GM18499 (cell line): Measurements from ENCODE around the gene CYTH4.

Experiments used
- ATAC-seq: cut with Tn5 transposase; IDR thresholded peaks from one replicate; pipeline ENCODE4 v1.9.1; 2021; ENCODE audit warnings: moderate number of reproducible peaks; ENCODE audit not compliant: insufficient read depth, unreplicated experiment

CYTH4 gene

DNA sequence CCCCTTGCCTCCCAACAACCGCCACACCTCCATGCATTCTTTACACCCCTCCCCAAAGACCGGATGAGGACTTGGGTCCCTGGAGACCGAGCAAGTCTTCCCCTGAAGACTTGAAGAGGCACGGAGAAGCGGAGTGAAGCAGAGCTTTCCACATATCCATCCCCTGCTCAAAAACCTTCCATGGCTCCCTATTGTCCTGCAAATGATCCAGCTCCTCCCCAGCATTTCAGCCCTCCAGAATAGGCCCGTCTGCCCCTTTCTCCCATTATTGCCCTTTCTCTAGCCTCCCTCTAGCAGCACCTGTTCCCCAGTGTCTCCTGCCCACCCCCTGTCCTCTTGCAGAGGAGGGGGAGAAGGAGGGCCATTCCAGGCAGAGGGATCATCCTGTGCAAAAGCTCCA lies 59.8 kb downstream of the CYTH4 start:
- no peak for ATAC-seq

DNA sequence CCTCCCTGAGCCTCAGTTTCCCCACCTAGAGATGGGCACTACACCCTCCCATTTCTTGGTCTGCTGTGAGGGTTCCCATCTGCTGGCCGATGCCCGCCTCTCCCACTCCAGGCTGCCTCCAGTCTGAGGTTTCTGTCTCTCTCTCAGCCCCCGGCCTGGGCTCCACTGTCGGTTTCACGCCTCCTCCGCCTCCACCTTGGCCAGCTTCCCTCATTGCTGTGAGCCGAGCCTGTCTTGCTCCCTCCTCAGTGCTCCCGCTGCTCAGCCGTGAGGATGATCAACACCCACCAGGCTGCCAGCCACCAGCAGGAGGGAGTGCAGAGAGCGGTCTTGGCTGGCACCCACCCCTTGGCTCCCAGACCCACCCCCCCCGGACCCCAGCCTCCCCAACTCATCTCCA lies 61.0 kb downstream of the CYTH4 start:
- ATAC-seq: no peak

DNA sequence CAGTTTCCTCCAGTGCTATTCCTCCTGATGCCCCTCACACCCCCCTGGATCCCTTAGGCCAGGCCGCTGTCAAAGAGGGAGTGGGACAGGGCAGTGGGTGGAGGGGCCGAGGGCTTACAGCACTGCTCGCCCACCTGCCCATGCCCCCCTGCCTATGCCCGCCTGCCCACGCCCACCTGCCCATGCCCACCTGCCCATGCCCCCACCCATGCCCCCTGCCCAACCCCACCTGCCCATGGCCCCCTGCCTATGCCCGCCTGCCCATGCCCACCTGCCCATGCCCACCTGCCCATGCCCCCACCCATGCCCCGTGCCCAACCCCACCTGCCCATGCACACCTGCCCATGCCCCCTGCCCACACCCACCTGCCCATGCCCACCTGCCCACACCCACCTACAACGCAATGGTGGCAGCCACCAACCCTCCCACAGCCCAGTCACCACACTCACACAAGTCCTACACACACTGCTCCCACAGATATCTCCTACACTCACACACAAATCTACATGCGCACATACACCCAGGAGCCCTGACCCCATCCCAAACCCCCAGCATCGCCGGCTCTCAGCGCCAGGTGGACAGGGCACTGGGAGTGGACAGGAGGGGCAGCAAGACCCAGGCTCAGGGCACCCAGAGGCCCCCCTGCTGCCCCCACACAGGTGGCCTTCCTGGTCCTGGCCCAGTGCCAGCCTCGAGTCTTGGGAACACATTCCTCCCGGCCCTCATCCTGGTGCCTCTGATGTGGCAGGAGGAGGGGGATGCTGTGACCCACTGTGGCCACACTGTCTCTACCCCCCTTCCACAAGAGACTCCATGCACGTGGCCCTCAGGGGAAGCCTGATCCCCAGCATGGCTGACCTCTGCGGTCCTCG lies 61.8 kb downstream of the CYTH4 start:
- ATAC-seq: no peak

DNA sequence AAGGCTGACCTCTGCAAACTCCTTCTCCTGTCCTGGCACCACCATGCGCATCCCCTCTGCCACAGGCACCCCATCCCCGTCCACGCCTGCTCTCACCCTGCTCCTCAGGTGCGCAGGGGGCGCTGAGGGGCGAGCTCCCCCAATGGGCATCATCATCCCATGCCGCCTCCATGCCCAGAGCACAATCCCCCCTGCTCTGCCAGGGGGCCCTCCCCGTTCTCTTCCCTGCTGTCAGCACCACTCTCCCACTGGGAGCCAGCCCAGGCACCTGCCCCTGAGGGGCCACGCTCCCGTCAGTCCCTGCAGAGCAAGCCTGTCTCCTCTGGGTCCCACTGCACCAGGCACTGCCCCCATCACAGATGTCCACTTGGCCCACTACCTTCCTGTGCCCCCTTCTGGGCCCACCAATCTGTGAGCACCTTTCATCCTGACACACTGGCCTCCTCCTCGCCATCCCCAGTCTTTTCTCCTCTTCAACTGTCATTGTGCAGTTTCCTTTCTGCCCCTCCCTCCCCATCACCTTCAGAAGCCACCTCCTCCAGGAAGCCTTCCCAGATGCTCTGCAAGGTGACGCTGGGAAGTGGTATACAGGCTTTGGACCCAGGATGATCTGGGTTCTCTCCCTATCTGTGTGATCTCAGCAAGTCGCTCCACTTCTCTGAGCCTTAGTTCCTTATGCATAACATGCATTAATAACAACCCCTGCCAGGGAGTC lies 62.6 kb downstream of the CYTH4 start:
- ATAC-seq: no peak

DNA sequence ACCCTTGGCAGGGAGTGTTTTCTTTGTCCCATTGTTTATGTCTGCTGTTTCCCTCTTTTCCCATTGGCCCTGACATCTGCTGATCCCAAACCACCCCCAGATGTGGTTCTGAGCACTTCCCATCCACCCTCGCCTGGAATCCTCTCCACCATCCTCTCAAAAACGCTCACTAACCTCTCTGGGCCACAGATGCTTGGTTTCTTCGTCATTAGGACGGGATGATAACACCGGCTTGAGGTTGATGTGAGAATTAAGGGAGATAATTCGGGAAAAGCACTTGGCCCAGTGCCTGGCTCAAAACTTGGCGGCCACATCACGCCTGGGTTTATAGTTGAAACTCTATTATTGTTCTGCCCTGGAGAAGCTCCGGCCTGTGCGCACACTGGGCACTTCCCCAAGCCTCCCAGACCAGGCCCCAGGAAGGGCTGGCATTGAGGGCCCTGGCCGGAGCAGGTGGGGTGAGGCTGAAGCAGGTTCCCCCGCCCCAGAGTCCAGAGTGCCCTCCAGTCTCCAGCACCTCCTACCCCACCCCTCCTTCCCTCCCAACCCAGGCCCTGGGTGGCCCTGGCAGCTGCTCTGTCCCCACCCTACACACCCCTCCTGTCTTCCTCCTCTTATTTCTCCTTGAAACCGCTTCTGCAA lies 63.7 kb downstream of the CYTH4 start:
- ATAC-seq: no peak

DNA sequence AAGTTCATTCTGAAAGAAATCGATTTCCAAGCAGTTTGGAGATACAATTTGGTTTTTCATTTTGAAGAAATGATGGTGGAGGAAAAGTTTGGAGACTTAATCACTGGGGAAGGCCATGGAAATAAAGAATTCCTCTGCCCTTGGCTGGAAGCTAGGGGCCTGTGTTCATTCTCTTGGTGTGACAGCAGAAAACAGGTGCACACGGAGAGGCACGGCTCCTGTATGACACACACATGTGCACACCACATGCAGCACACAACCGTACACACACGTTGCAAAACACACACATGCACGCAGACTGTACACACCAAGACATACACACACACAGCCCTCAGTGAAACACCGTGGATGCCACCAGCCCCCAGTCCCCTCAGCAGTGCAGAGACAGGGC lies 64.2 kb downstream of the CYTH4 start:
- ATAC-seq: no peak

DNA sequence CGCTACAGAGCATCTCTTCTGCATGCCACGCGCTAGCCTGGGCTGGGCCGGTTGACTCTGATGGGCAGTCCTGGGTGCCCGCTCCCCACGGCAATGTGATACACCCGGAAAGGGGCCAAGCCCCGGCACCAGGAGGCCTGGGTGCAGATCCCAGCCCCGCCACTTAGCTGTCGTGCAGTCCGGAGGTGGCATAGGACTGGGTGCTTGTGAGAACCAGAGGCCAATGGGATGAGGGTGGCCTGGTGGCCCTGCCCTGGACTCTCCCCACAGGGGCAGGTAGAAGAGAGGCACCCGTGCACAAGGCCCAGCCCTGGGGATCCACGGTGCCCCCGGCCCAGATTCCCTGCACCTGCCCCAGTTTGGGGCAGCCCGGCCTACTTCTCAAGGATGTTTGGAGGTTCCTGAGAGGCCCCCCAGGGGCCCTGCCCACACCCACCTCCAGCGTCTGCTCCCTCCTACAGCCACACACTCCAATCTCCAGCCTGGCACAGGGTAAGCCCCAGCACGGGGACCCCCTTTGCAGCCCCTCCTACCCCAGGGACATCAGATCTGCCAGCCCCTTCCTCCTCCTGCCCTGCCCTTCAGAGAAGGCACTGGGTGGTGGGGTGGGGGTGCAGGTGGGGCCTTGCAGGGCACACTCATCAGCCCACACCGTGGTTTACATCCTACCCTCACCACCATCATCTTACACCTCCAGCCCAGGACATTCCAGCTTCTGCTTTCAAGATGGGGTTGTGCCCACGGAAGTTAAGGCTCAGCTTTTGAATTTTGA lies 66.9 kb downstream of the CYTH4 start:
- ATAC-seq: no peak

DNA sequence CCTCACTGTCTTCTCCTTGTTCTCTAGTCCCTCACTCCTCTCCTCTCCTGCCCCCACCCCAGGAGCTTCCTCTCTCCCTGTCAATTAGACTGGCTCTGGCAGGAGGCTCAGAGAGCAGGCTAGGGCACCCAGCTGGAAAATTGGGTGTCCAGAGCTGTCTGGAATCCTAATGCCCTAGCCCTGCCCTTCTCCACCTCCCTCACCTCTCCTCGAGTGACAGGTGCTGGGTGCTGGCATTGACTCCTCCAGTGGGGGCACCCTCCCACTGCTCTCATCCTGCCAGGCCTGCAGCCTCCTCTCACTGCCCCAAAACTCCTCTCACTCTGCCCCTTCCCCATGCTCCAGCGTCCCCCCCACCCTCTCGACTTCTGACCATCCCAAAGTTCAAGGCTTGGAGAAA lies 68.9 kb downstream of the CYTH4 start:
- no peak for ATAC-seq

DNA sequence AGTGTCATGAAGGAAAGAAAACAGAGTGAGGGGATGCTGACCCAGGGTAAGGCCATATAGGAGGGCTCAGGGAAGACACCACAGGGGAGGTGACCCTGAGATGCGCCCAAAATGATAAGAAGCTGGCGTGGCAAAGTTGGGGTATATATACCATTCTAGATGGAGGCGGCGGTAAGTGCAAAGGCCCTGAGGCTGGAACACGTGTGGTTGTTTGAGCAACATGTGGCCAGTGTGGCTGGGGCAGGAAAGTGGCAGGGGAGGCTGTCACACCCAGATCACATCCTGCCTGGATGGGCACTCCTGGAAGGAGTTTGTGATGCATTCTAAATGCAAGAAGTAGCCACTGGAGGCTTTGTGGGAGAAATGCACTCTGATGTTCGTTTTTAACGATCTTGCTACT lies 70.2 kb downstream of the CYTH4 start:
- no peak for ATAC-seq

DNA sequence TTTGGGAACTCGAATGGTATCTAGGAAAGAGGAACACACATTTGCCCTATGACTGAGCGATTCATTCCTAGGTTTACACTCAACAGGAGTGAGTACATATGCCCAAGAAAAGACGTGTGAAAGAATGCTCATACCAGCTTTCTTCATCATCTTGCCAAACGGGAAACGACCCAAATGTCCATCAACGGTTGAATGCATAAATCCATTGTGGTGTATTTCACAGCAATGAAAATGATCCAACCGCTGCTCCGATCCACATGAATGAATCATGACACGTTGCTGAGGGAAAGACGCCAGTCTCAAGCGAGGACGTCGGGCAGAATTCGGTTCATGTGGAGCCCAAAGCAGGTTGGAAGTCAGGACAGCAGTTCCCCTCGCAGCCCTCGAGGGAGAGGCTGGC lies 71.5 kb downstream of the CYTH4 start:
- no peak for ATAC-seq

DNA sequence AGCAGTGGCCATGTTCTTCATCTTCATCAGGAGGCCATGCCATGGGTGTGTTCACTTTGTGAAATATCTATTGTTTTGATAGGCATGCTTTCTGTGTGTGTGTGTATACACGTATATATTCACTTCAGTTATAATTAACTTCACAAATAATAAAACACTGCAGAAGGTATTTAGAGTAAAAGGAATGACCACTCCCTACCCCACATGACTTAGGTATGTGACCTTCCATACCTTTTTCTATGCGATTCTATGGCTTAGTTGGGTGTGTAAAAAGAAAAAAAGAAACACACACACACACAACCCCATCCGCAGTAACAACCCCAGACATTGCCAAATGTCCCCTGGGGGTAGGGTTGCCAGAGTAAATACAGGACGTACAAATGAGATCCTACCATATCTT lies 72.0 kb downstream of the CYTH4 start:
- no peak for ATAC-seq

DNA sequence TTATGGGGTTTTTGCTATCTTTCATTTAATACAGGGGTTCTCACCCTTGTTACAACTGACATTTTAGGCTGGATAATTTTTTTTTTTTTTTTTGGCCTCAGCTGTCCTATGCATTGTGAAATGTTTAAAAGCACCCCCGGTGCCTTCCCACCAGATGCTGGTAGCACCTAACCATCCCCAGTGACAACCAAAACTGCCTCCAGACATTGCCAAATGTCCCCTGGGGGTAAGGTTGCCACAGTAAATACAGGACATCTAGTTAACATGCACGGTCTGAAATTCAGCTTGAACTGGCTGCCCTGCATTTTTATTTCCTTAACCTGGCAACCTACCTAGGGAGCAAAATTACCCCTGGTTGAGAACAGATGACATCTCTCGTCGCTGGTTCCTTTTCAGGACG lies 72.4 kb downstream of the CYTH4 start:
- ATAC-seq: no peak

DNA sequence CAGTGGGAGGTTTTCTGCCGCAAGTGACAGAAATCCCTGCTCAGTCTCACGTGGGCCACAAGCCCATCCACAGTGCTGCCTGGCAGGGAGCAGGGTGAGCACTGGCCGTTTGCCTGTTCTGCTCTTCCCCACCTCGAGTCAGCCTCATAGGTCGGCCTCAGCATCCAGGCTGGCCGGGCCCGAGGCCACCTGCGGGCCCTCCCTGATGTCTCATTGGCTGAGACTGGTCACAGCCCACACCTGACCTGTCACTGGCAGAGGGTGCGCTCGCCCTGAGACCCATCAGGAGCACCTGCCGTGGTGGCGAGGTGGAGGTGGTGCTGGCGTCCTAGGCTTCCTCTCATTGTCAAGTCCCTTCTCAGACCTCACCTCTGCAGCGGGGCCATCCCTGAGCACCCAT lies 72.9 kb downstream of the CYTH4 start:
- no peak for ATAC-seq

DNA sequence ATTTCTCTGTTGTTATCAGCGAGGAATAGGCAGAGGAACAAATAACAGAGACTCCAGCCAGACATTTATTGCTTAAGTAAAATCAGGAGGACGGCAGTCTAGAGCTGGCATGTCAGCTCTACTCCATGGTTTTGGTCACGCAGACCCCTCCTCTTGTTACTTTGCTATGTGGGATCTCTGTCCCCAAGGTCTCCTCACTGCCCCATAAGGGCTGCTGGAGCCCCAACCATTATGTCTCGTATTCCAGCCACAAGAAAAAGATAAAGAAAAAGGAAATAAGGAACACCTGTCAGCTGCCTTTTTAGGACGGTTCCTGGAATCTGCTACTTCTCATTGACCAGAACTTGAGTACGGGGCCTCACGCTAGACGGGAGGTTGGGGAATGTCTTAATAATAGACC lies 74.6 kb downstream of the CYTH4 start:
- no peak for ATAC-seq

DNA sequence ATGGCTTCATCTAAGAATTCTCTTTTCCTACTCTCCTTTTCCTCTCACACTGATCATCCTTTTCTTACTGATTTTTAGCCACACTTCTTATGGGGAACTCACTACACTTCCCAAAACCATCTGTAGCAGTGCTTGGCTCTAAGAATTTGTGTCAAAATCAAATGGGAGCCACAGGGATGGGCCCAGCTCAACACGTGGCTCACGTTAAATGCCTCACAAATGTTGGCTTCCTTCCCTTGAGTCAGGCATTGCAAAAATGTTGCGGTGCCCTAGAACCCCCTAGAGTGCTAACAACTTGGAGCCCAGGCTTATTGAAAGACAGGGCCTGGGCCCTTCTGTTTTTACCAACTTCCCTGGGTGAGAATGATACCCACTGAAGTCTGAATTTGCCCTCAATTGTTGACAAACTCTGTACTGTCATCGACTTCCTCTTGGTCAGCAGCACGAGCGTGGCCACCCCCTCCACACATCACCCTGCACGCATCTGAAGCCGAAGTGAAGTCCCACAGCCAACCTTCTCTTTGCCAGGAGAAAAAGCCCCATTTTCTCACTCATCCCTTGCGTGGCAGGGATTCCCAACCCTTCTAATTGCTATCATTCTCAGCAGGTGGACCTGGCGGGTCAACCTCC lies 75.3 kb downstream of the CYTH4 start:
- ATAC-seq: no peak

DNA sequence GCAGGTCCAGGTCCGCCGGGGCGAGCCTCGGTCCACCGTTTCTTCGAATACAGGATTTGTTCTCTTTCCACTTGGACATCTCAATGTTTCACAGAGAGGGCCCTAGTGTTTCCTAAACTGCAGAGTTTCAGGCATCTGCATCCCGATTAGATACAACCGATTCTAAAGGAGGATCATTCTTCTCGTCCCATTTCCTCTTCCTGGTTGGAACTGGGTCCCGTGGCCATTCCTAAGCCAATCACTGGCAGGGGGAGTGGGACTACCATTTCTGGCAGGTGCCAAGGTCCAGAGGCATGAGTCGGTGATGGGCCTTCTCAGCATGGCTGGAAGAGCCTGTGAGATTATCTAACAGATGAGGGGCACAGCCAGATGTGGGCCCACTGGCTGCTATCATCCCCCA lies 76.1 kb downstream of the CYTH4 start:
- no peak for ATAC-seq

DNA sequence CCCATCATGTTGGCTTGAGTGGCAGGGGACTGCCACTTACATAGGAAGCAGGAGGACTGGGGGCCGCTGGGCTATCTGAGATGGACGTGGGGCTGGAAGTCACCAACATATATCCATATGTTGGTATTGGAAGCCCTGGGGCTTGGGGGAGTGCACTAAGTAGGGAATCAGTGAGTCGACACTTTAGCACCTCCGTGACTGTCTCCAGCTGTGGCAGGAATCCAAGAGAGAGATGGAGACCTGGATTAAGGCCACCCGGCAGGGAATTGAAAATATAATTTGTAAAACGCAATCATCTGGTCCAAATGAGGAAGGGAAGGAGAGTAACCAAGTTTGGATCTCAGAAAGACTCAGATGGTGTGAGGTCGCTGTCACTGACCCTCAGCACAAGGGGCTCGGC lies 76.6 kb downstream of the CYTH4 start:
- ATAC-seq: no peak

DNA sequence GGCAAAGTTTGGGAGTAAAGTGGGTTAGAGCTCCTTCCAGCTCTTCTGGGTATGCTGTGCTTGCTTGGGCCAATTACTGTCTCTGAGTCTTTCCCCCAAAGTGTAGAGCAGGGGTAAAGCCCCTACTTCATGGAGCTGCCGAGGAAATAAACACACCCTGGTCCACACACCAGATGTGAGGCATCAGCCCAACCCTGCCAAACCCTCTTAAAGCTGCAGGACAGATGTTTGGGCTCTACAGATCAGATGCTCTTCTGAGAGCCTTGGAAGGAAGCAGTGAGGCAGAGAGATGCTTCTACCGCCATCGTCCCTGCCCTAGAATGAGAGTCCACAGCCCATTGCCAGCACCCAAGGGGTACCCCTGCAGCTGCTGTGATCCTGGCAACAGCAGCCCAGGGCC lies 80.3 kb downstream of the CYTH4 start:
- ATAC-seq: no peak

DNA sequence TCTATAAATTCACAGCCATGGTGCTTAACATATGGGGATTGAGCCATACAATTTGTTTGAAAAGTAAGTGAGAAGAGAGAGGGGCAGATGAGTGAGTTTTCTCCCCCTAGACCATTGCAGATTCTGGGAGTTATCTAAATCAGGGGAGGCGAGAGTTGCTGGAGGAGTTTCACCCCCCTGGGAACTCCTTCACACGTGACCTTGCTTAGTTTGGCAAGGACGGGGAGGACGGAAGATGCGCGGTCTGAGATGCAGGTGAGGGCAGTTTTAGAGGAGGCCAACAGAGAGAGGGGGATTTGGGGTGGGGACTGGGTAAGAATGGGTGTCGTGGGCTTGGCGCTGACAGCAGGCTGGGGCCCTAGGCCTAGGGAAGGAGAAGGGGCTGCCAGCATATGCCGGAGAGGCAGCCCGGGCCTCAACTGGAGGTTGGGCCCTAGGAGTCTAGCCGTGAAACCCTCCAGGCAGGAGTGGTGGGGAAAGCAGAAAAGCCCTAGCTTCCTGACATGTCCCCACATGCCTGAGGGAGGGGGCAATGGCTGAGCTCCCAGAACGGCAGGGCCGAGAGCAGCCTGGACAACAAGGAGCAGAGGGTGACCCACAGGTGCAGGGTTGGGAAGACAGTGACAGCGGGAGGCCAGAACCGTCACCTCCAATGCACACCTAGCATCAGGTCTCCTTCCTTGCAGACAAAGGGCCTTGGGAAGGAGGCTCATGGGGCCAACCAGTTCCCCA lies 81.1 kb downstream of the CYTH4 start:
- ATAC-seq: no peak
